SK-N-SH (cell line): Measurements from ENCODE around the gene SP6. TPM values are rescaled to one million over a fixed set of nuclear protein-coding genes. Genes with fewer than 3 reads are reported as not detected.

ENCODE experiments used
- CTCF ChIA-PET: fragments of 300-600, 350-600 bp; formaldehyde crosslinking; extraction: SDS; loops from one replicate; lab custom pipeline; 2021; lab: Yijun Ruan, JAX
- POLR2A ChIA-PET: fragments of 350-600 bp; sonication (Branson Sonifier 250); formaldehyde crosslinking; extraction: SDS; loops from one replicate; lab custom pipeline; 2020; ENCODE audit warnings: antibody characterized with exemption, inconsistent platforms; lab: Yijun Ruan, JAX
- DNase-seq: peaks from one replicate; pipeline ENCODE4 v3.0.0; 2012
- H2AFZ ChIP-seq: fragments of 200-600 bp; sonication (generic); 2 replicates; pipeline ENCODE4 v1.8.1; 2016; ENCODE audit warnings: antibody characterized with exemption, mild to moderate bottlenecking, low read depth
- H3F3A ChIP-seq: fragments of 200-600 bp; sonication (generic); replicated peaks from 2 replicates; pipeline ENCODE3; 2016; ENCODE audit warnings: antibody characterized with exemption, mild to moderate bottlenecking; ENCODE audit not compliant: insufficient read depth
- H3K27ac ChIP-seq, 2 experiments: fragments of 200-500 bp in 1 of 2; fragments of 200-600 bp in 1 of 2; sonication (Bioruptor generic) in 1 of 2; sonication (generic), shearing (Covaris generic) in 1 of 2; 2 replicates each; pipeline versions ENCODE4 v1.5.1 to v1.6.1; 2014 to 2016; ENCODE audit warnings: low read depth in 2 of 2, inconsistent platforms in 1 of 2, low read length in 1 of 2, mild to moderate bottlenecking in 1 of 2, mixed read lengths in 1 of 2
- H3K27me3 ChIP-seq: fragments of 200-600 bp; sonication (generic), shearing (Covaris generic); 2 replicates; pipeline ENCODE4 v1.6.1; 2016; ENCODE audit warnings: mixed run types; ENCODE audit not compliant: insufficient read depth
- H3K36me3 ChIP-seq, 2 experiments: fragments of 200-500 bp in 1 of 2; fragments of 200-600 bp in 1 of 2; sonication (Bioruptor generic) in 1 of 2; sonication (generic) in 1 of 2; replicated peaks in 1 of 2; 2 replicates each; pipeline versions ENCODE3 to v1.5.1; 2014 to 2016; ENCODE audit warnings: low read length in 1 of 2, mild to moderate bottlenecking in 1 of 2; ENCODE audit not compliant: insufficient read depth in 2 of 2, control insufficient read depth in 1 of 2
- H3K4me1 ChIP-seq, 2 experiments: fragments of 200-500 bp in 1 of 2; fragments of 200-600 bp in 1 of 2; sonication (Bioruptor generic) in 1 of 2; sonication (generic), shearing (Covaris generic) in 1 of 2; 2 replicates each; pipeline versions ENCODE4 v1.5.1 to v1.6.1; 2014 to 2016; ENCODE audit warnings: low read depth in 1 of 2, low read length in 1 of 2, mixed run types in 1 of 2; ENCODE audit not compliant: insufficient read depth in 2 of 2, control insufficient read depth in 1 of 2
- H3K4me2 ChIP-seq: fragments of 200-600 bp; sonication (generic), shearing (Covaris generic); 2 replicates; pipeline ENCODE4 v1.6.1; 2017; ENCODE audit warnings: mixed run types
- H3K4me3 ChIP-seq, 2 experiments: fragments of 200-500 bp in 1 of 2; fragments of 200-600 bp in 1 of 2; sonication (Bioruptor generic) in 1 of 2; sonication (generic), shearing (Covaris generic) in 1 of 2; 2 replicates each; pipeline versions ENCODE4 v1.5.1 to v1.8.1; 2014 to 2016; ENCODE audit warnings: low read depth in 2 of 2, inconsistent platforms in 1 of 2, low read length in 1 of 2, mild to moderate bottlenecking in 1 of 2, mixed read lengths in 1 of 2, moderate library complexity in 1 of 2
- H3K79me2 ChIP-seq: fragments of 200-600 bp; sonication (generic); 2 replicates; pipeline ENCODE4 v1.8.1; 2017; ENCODE audit warnings: mild to moderate bottlenecking; ENCODE audit not compliant: insufficient read depth
- H3K9ac ChIP-seq: fragments of 200-600 bp; sonication (generic); 2 replicates; pipeline ENCODE4 v1.6.1; 2017; ENCODE audit warnings: mixed run types
- H3K9me2 ChIP-seq: fragments of 200-600 bp; sonication (generic); 2 replicates; pipeline ENCODE4 v1.6.1; 2017; ENCODE audit warnings: mixed run types
- H3K9me3 ChIP-seq: fragments of 200-600 bp; sonication (generic); 2 replicates; pipeline ENCODE4 v1.6.1; 2017; ENCODE audit warnings: mixed run types, mild to moderate bottlenecking, moderate library complexity
- H4K20me1 ChIP-seq: fragments of 200-600 bp; sonication (generic); 2 replicates; pipeline ENCODE4 v1.6.1; 2017; ENCODE audit warnings: mild to moderate bottlenecking, mixed run types; ENCODE audit not compliant: insufficient read depth
- CTCF ChIP-seq: fragments of 200-600 bp; sonication (generic); IDR thresholded peaks from 2 replicates; pipeline ENCODE4 v1.6.1; 2017; ENCODE audit warnings: antibody characterized with exemption, mild to moderate bottlenecking, moderate library complexity
- EZH2phosphoT487 ChIP-seq: fragments of 200-600 bp; sonication (generic); IDR thresholded peaks from 2 replicates; pipeline ENCODE4 v1.6.1; 2017; ENCODE audit warnings: low read depth, mixed run types, mild to moderate bottlenecking, antibody characterized with exemption, moderate library complexity, borderline replicate concordance
- GABPA ChIP-seq: IDR thresholded peaks from 2 replicates; pipeline ENCODE4 v1.4.0; 2012; ENCODE audit warnings: low read depth, mild to moderate bottlenecking
- GATA2 ChIP-seq: sonication (generic); formaldehyde crosslinking; IDR thresholded peaks from 2 replicates; pipeline ENCODE4 v1.5.0; 2020; ENCODE audit warnings: mild to moderate bottlenecking, missing genetic modification reagents
- MAX ChIP-seq: IDR thresholded peaks from 2 replicates; pipeline ENCODE4 v1.4.0; 2012; ENCODE audit warnings: low read depth
- MXI1 ChIP-seq: IDR thresholded peaks from 2 replicates; pipeline ENCODE4 v1.6.1; 2012; ENCODE audit warnings: mild to moderate bottlenecking, low read depth, low read length, improper control_type of control experiment
- NFIC ChIP-seq: IDR thresholded peaks from 2 replicates; pipeline ENCODE4 v1.4.0; 2012; ENCODE audit warnings: borderline replicate concordance
- PBX3 ChIP-seq: IDR thresholded peaks from 2 replicates; pipeline ENCODE4; 2012
- POLR2AphosphoS5 ChIP-seq: IDR thresholded peaks from 2 replicates; pipeline ENCODE4 v1.6.1; 2012; ENCODE audit warnings: low read depth, low read length
- RFX5 ChIP-seq: IDR thresholded peaks from 2 replicates; pipeline ENCODE4 v1.6.1; 2012; ENCODE audit warnings: mild to moderate bottlenecking, improper control_type of control experiment, low read length
- RXRA ChIP-seq: IDR thresholded peaks from 2 replicates; pipeline ENCODE4 v1.4.0; 2012; ENCODE audit warnings: low read depth, mild to moderate bottlenecking, borderline replicate concordance
- SMC3 ChIP-seq: IDR thresholded peaks from 2 replicates; pipeline ENCODE4 v1.6.1; 2012; ENCODE audit warnings: low read depth, low read length, improper control_type of control experiment
- TAF1 ChIP-seq: IDR thresholded peaks from 2 replicates; pipeline ENCODE4 v1.6.1; 2012; ENCODE audit warnings: low read depth, mild to moderate bottlenecking, low read length, moderate library complexity, borderline replicate concordance
- TCF12 ChIP-seq: IDR thresholded peaks from 2 replicates; pipeline ENCODE4 v1.4.0; 2012
- TEAD4 ChIP-seq: IDR thresholded peaks from 2 replicates; pipeline ENCODE4 v1.4.0; 2012; ENCODE audit warnings: mild to moderate bottlenecking, borderline replicate concordance; ENCODE audit not compliant: insufficient read depth
- USF2 ChIP-seq: fragments of 150-350 bp; IDR thresholded peaks from 2 replicates; pipeline ENCODE4 v1.6.1; 2017; ENCODE audit warnings: antibody characterized with exemption, low read length, low read depth, borderline replicate concordance
- ZBTB33 ChIP-seq: IDR thresholded peaks from 2 replicates; pipeline ENCODE4 v1.4.0; 2012; ENCODE audit warnings: low read depth, borderline replicate concordance
- WGBS: methylation state at CpG from one replicate; pipeline ENCODE4 v1.1.6; 2017; ENCODE audit warnings: low lambda C conversion rate; 5-methylcytosine and 5-hydroxymethylcytosine counted together
- polyA plus RNA-seq, 3 experiments: library from polyadenylated mRNA; depleted of rRNA; stranded (reverse); fragments of >200 nt; gene quantifications; 2 replicates each; pipeline ENCODE4 v1.2.3, GENCODE V29; 2012

Gene SP6
- polyA plus RNA-seq, 1 of the 3 experiments (the other 2 are of a cell fraction), result 0.03 TPM

GRCh38 chr17:47867813-47868533, 17.0 kb upstream of the SP6 start:
- CTCF ChIA-PET, result interaction anchor here (1.0 to 9.4 kb wide), 4 partner anchors 17 to 27 kb away, joined by 4 to 108 read pairs (median 26); partner anchors contain the start of genes SCRN2 and SP6
- POLR2A ChIA-PET, result interaction anchor here (0.7 kb wide), 1 partner anchor 102 kb away, joined by 3 read pairs; no protein-coding TSS in a partner anchor
- TF ChIP-seq CTCF, result no peak

GRCh38 chr17:47866941-47867340, 16.0 kb upstream of the SP6 start:
- Histone ChIP-seq H3K27ac (no peak overlapping the region), H3K79me2 (no peaks in the 10 kb centered on the region), H3K9me3 (no peaks in the 10 kb centered on the region), H3K4me2 (no peak overlapping the region), H3F3A (no peaks in the 10 kb centered on the region), H2AFZ (no peak overlapping the region), H4K20me1 (no peaks in the 10 kb centered on the region), H3K9me2 (no peaks in the 10 kb centered on the region), H3K9ac (no peak overlapping the region), H3K4me3 (no peak overlapping the region), H3K4me1 (peaks cover 0 to 5% of the 10 kb centered on the region in 2 experiments; a peak in 1 of 4 replicates), H3K36me3 (no peaks in the 10 kb centered on the region), H3K27me3 (peaks cover 35% of the 10 kb centered on the region)
- POLR2A ChIA-PET, result no interaction called here
- CTCF ChIA-PET, result interaction anchor here (1.0 to 9.4 kb wide), 2 partner anchors 19 to 21 kb away, joined by 3 to 108 read pairs; no protein-coding TSS in a partner anchor
- no peak for DNase-seq
- 62% methylated on average over 20 of the region's 20 CpGs for WGBS
- TF ChIP-seq USF2 (no peak), TAF1 (no peak), EZH2phosphoT487 (no peak), POLR2AphosphoS5 (no peak), RXRA (no peak), TCF12 (no peak), TEAD4 (no peak), SMC3 (no peak), RFX5 (no peak), GABPA (no peak), PBX3 (no peak), GATA2 (no peak), MAX (no peak), CTCF (no peak), NFIC (no peak), MXI1 (no peak), ZBTB33 (no peak)

More at GRCh38 chr17:47867813-47868533, 17.0 kb upstream of the SP6 start:
- H2AFZ ChIP-seq, result no peak overlapping the region
- H4K20me1 ChIP-seq, result no peaks in the 10 kb centered on the region
- H3K79me2 ChIP-seq, result no peaks in the 10 kb centered on the region
- 73% methylated on average over 11 of the region's 11 CpGs for WGBS
- H3K27ac ChIP-seq, result no peak overlapping the region
- no peaks in the 10 kb centered on the region for H3K36me3 ChIP-seq
- no peaks in the 10 kb centered on the region for H3F3A ChIP-seq
- H3K9ac ChIP-seq, result no peak overlapping the region
- no peaks in the 10 kb centered on the region for H3K9me3 ChIP-seq
- DNase-seq, result no peak
- no peaks in the 10 kb centered on the region; a peak in 1 of 4 replicates for H3K4me1 ChIP-seq
- no peaks in the 10 kb centered on the region for H3K9me2 ChIP-seq
- H3K27me3 ChIP-seq, result peaks cover 44% of the 10 kb centered on the region
- H3K4me2 ChIP-seq, result no peak overlapping the region
- H3K4me3 ChIP-seq, result no peak overlapping the region
